Activated CD8-positive, alpha-beta memory T cell treated with anti-CD3 and anti-CD28 coated beads for 4 hours (primary cell): ENCODE data around the gene SERPIND1.
"Not testable (repeated sequence)": the region's sequence is repeated elsewhere in the genome, so short reads cannot be mapped to it uniquely, and the experiment has no call there.

ENCODE experiments used
- DNase-seq, 2 donors: peaks; one replicate each; pipeline ENCODE4 v3.0.0-alpha.2; 2020; ENCODE audit warnings: low read depth in 2 of 2

The SERPIND1 gene

GRCh38 chr22:20814221-20814808 is 40.4 kb downstream of the SERPIND1 start:
- no peak for DNase-seq

GRCh38 chr22:20815477-20816050 is 41.7 kb downstream of the SERPIND1 start:
- DNase-seq, result no peak

- DNase-seq, result no peak
Measured at GRCh38 chr22:20816559-20816958, 42.6 kb downstream of the SERPIND1 start.

GRCh38 chr22:20818471-20818870 is 44.6 kb downstream of the SERPIND1 start:
- no peak for DNase-seq

- DNase-seq, result no peak
Measured at GRCh38 chr22:20819471-20819870, 45.6 kb downstream of the SERPIND1 start.

- not testable (repeated sequence) for DNase-seq
Measured at GRCh38 chr22:20821717-20822239, 47.9 kb downstream of the SERPIND1 start.

- DNase-seq, result no peak
Measured at GRCh38 chr22:20822240-20822639, 48.3 kb downstream of the SERPIND1 start.

- DNase-seq, result no peak
Measured at GRCh38 chr22:20823264-20823663, 49.4 kb downstream of the SERPIND1 start.

- not testable (repeated sequence) for DNase-seq
Measured at GRCh38 chr22:20825216-20825615, 51.3 kb downstream of the SERPIND1 start.

- DNase-seq, result no peak
Measured at GRCh38 chr22:20825624-20826023, 51.7 kb downstream of the SERPIND1 start.

- DNase-seq, result not testable (repeated sequence)
Measured at GRCh38 chr22:20826373-20827152, 52.6 kb downstream of the SERPIND1 start.

GRCh38 chr22:20829491-20830134 is 55.7 kb downstream of the SERPIND1 start:
- no peak for DNase-seq

GRCh38 chr22:20833225-20833665 is 59.3 kb downstream of the SERPIND1 start:
- no peak for DNase-seq

GRCh38 chr22:20834206-20834605 is 60.3 kb downstream of the SERPIND1 start:
- DNase-seq, result no peak

- DNase-seq, result no peak
Measured at GRCh38 chr22:20834725-20835124, 60.8 kb downstream of the SERPIND1 start.
